HepG2 (cell line): ENCODE measurements around the gene ZCCHC24. TPM values are rescaled to one million over a fixed set of nuclear protein-coding genes. Genes with fewer than 3 reads are reported as not detected.
A peak's percentile ranks its signal among the peaks of the same experiment; 100 is the strongest.

Experiments
- ASH2L ChIP-seq: fragments of 300-600, 200-600 bp; sonication (generic); IDR thresholded peaks from 2 replicates; pipeline ENCODE4 v1.7.0; 2017; ENCODE audit warnings: low read depth, mild to moderate bottlenecking, moderate library complexity, mixed read lengths, low read length; ENCODE audit not compliant: insufficient read length
- CSRNP2 ChIP-seq: sonication (generic); formaldehyde crosslinking; conservative IDR thresholded peaks from 2 replicates; pipeline ENCODE4 v1.8.0; 2022; ENCODE audit warnings: low read depth, missing genetic modification reagents
- KIAA2018 ChIP-seq: sonication (generic); formaldehyde crosslinking; IDR thresholded peaks from 2 replicates; pipeline ENCODE4 v1.5.0; 2020; ENCODE audit warnings: mild to moderate bottlenecking, missing genetic modification reagents, borderline replicate concordance
- LCORL ChIP-seq, 2 experiments: fragments of 450-650 bp in 1 of 2; sonication (generic) in 1 of 2; formaldehyde crosslinking in 1 of 2; IDR thresholded peaks; 2 replicates each; pipeline versions ENCODE4 v1.5.0 to v1.6.1; 2017 to 2020; ENCODE audit warnings: antibody characterized with exemption in 1 of 2, missing genetic modification reagents in 1 of 2
- MTF1 ChIP-seq: sonication (generic); formaldehyde crosslinking; IDR thresholded peaks from 2 replicates; pipeline ENCODE4 v1.5.0; 2020; ENCODE audit warnings: missing genetic modification reagents
- PTBP1 ChIP-seq: fragments of 200-400 bp; formaldehyde crosslinking; IDR thresholded peaks from 2 replicates; pipeline ENCODE4 v1.6.1; 2018; ENCODE audit warnings: low read length, low read depth; ENCODE audit not compliant: poor library complexity, severe bottlenecking
- TOPORS ChIP-seq: sonication (generic); formaldehyde crosslinking; IDR thresholded peaks from 2 replicates; pipeline ENCODE4 v1.8.0; 2023; ENCODE audit warnings: mild to moderate bottlenecking, missing genetic modification reagents
- WIZ ChIP-seq: sonication (generic); formaldehyde crosslinking; IDR thresholded peaks from 2 replicates; pipeline ENCODE4 v1.5.1; 2020; ENCODE audit warnings: mild to moderate bottlenecking, missing genetic modification reagents
- ZBTB34 ChIP-seq: sonication (generic); formaldehyde crosslinking; IDR thresholded peaks from 2 replicates; pipeline ENCODE4 v1.8.0; 2022; ENCODE audit warnings: mild to moderate bottlenecking, missing genetic modification reagents
- ZC3H13 ChIP-seq: sonication (generic); formaldehyde crosslinking; IDR thresholded peaks from 2 replicates; pipeline ENCODE4 v1.8.1; 2023; ENCODE audit warnings: mild to moderate bottlenecking, missing genetic modification reagents, moderate library complexity
- ZNF124 ChIP-seq: sonication (generic); formaldehyde crosslinking; IDR thresholded peaks from 2 replicates; pipeline ENCODE4 v1.4.0; 2020; ENCODE audit warnings: missing genetic modification reagents
- ZNF17 ChIP-seq: sonication (generic); formaldehyde crosslinking; IDR thresholded peaks from 2 replicates; pipeline ENCODE4 v1.5.0; 2020; ENCODE audit warnings: mild to moderate bottlenecking, missing genetic modification reagents
- ZNF572 ChIP-seq: sonication (generic); formaldehyde crosslinking; IDR thresholded peaks from 2 replicates; pipeline ENCODE4 v1.5.1; 2020; ENCODE audit warnings: mild to moderate bottlenecking, missing genetic modification reagents
- polyA plus RNA-seq, 8 experiments: library from polyadenylated mRNA; depleted of rRNA in 3 of 8; stranded (reverse) in 7 of 8; unstranded in 1 of 8; fragments of >200 nt; fragmentation: Illumina TruSeq in 4 of 8; extraction: Trizol in 4 of 8; gene quantifications; 2 replicates each; pipeline versions ENCODE4 v1.2.1 to v1.2.3, GENCODE V29; 2011 to 2016; ENCODE audit warnings: low read depth in 4 of 8, missing spikeins in 1 of 8, mixed read lengths in 1 of 8; ENCODE audit not compliant: insufficient read depth in 1 of 8
- total RNA-seq, 5 experiments: library from RNA; depleted of rRNA; stranded (reverse); fragments of >200 nt; fragmentation: Illumina TruSeq; extraction: Trizol; gene quantifications; 2 replicates each; pipeline ENCODE4 v1.2.3, GENCODE V29; 2016; ENCODE audit warnings: low read depth in 1 of 5
- TF ChIP-seq, protein P1 (sequence below): sonication (generic); formaldehyde crosslinking; IDR thresholded peaks from 2 replicates; pipeline ENCODE4 v1.5.1; 2020; ENCODE audit warnings: missing genetic modification reagents, mild to moderate bottlenecking, borderline replicate concordance

Gene ZCCHC24
- total and polyA plus RNA-seq, 2 of the 13 experiments (the other 11 are each of a cell fraction or from before 2014, with no cell fraction given): 3.1 to 7.9 TPM

- TF ChIP-seq, protein P1, sequence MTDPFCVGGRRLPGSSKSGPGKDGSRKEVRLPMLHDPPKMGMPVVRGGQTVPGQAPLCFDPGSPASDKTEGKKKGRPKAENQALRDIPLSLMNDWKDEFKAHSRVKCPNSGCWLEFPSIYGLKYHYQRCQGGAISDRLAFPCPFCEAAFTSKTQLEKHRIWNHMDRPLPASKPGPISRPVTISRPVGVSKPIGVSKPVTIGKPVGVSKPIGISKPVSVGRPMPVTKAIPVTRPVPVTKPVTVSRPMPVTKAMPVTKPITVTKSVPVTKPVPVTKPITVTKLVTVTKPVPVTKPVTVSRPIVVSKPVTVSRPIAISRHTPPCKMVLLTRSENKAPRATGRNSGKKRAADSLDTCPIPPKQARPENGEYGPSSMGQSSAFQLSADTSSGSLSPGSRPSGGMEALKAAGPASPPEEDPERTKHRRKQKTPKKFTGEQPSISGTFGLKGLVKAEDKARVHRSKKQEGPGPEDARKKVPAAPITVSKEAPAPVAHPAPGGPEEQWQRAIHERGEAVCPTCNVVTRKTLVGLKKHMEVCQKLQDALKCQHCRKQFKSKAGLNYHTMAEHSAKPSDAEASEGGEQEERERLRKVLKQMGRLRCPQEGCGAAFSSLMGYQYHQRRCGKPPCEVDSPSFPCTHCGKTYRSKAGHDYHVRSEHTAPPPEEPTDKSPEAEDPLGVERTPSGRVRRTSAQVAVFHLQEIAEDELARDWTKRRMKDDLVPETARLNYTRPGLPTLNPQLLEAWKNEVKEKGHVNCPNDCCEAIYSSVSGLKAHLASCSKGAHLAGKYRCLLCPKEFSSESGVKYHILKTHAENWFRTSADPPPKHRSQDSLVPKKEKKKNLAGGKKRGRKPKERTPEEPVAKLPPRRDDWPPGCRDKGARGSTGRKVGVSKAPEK (CRISPR knock-in tag): peak; percentile 47; the same call in 1 of the 2 replicates
- TF ChIP-seq MTF1 (CRISPR knock-in tag) (no peak), PTBP1 (no peak), CSRNP2 (no peak), WIZ (CRISPR knock-in tag) (peak; percentile 40; the same call in 1 of the 2 replicates), KIAA2018 (CRISPR knock-in tag) (no peak), TOPORS (CRISPR knock-in tag) (no peak), ZNF572 (CRISPR knock-in tag) (no peak), ZBTB34 (no peak), ASH2L (peak; percentile 40), ZNF17 (CRISPR knock-in tag) (no peak), ZNF124 (CRISPR knock-in tag) (no peak), ZC3H13 (CRISPR knock-in tag) (no peak), LCORL (IDR thresholded peaks at IDR 0.05) (no peak), LCORL (CRISPR knock-in tag; IDR thresholded peaks at IDR 0.05) (peak; percentile 69)
Measured at GRCh38 chr10:79380125-79380945, 65.1 kb downstream of the ZCCHC24 start (continued).
